ENCODE results near the gene ZC3H12A. TPM values are rescaled to one million over a fixed set of nuclear protein-coding genes. Genes with fewer than 3 reads are reported as not detected.

Gene ZC3H12A
- total RNA-seq, 1 experiment from 2014 or later, result 8.6 TPM

GRCh38 chr1:37455516-37455915 is 18.9 kb upstream of the ZC3H12A start:
- DNase-seq (ENCODE audit: low read depth), result no peak

DNA sequence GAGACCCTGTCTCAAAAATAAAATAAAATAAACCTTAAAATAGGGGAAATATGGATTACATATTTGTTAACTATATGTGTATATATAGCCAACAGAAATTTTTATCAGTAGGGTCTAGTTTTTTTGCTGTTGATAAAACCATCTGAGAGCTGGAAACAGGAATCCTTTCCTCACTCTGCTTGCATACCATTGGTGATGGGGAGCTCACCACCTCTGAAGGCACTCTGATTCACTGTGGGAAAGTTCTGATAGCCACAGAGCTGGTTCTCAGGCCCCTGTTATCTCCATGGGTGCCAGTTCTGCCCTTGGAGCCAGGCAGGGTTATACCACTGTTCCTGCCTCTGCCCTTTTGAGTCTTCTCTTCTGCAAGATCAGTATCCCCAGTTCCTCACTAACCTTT is 17.8 kb upstream of the ZC3H12A start:
- DNase-seq (ENCODE audit: low read depth), result no peak

GRCh38 chr1:37458551-37458950 is 15.8 kb upstream of the ZC3H12A start:
- no peak for DNase-seq (ENCODE audit: low read depth)

DNA sequence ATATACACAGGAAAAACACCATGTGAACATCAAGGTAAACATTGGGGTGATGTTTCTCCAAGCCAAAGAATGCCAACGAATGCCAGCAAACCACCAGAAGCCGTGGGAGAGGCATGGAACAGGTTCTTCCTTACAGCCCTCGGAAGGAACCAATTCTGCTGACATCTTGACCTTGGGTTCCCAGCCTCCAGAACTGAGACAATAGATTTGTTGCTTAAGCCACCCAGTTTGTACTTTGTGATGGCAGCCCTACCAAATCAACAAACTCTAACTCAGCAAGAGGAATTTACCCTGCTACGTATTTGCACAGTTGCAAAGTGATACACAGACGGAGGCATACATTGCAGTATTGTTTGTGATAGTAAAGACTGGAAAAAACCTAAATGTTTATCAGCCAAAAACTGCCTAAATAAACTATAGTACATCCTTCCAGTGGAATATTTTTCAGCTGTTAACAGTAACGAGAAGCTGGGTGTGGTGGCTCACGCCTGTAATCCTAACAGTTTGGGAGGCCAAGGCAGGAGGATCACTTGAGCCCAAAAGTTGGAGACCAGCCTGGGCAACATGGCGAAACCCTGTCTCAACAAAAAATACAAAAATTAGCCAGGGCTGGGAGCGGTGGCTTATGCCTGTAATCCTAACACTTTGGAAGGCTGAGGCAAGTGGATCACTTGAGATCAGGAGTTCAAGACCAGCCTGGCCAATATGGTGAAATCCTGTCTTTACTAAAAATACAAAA is 12.5 kb upstream of the ZC3H12A start:
- no peak for DNase-seq (ENCODE audit: low read depth)

DNA sequence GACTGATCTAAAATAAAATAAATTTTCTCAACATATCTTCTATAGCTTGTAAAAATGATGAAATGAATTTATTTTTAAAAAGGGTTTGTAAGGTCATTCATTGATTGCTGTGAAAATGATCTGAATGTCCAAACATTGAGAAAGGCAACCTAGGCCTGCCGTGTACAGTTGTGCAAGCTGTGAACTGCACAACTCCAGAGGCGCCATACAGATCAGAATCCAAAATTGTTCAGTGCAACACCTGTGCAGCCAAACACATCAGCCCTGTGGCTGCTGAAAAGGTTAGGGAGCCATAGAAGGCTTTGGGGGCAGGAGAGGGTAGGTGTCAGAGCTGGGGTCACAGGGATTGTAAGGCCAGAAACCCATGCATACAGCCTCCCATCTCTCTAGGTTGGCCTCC is 9.9 kb upstream of the ZC3H12A start:
- no peak for DNase-seq (ENCODE audit: low read depth)

DNA sequence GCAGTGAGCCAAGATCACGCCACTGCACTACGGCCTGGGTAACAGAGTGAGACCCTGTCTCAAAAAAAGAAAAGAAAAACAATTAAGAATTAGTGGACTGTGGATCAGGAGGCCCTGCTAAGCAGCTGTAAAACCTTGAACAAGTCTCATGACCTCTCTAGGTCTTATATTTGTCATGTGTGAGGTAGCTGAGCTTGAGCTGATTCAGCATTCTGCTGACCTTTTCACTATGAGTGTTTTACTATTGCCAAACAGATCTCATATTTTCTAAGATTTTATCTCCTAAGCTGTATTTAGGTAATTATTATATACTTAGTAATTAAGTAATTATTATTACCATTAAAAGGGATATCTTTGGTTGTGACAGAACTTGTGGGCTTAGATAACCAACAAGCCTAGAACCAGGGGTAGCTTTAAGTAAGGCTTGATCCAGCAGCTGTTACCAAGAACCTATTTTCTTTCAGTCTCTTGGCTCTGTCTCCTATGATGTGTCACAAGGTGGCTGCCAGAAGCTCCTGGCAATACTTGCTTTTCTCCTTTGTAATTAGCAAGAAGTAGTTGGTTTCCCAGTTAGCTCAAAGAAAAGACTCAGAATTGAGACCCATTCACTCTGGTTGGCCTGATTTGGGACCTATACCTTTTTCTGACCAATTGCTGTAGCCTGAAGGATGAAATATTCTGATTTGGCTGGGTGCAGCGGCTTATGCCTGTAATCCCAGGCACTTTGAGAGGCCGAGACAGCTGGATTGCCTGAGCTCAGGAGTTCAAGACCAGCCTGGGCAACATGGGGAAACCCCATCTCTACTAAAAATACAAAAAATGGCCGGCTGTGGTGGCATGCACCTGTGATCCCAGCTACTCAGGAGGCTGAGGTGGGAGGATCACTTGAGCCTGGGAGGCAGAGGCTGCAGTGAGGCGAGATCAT is 8.5 kb upstream of the ZC3H12A start:
- DNase-seq (ENCODE audit: low read depth), result no peak

DNA sequence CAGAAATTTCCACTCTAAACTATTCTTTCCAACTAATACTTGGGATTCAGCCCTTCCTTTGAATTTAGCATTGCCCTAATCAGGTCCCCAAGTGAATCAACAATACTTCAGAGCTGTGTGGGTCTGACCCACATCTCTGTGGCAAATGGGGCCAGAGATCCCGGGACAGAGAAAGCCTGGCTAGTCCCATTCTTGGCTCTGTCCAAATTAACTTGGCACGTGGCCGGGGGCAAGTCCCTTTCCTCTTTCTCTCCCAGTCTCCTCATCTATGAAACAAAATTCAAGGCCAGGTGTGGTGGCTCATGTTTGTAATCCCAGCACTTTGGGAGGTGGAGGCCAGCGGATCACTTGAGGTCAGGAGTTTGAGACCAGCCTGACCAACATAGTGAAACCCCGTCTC is 6.3 kb upstream of the ZC3H12A start:
- DNase-seq (ENCODE audit: low read depth), result no peak

GRCh38 chr1:37469386-37469785 is 5.0 kb upstream of the ZC3H12A start:
- no peak for DNase-seq (ENCODE audit: low read depth)

DNA sequence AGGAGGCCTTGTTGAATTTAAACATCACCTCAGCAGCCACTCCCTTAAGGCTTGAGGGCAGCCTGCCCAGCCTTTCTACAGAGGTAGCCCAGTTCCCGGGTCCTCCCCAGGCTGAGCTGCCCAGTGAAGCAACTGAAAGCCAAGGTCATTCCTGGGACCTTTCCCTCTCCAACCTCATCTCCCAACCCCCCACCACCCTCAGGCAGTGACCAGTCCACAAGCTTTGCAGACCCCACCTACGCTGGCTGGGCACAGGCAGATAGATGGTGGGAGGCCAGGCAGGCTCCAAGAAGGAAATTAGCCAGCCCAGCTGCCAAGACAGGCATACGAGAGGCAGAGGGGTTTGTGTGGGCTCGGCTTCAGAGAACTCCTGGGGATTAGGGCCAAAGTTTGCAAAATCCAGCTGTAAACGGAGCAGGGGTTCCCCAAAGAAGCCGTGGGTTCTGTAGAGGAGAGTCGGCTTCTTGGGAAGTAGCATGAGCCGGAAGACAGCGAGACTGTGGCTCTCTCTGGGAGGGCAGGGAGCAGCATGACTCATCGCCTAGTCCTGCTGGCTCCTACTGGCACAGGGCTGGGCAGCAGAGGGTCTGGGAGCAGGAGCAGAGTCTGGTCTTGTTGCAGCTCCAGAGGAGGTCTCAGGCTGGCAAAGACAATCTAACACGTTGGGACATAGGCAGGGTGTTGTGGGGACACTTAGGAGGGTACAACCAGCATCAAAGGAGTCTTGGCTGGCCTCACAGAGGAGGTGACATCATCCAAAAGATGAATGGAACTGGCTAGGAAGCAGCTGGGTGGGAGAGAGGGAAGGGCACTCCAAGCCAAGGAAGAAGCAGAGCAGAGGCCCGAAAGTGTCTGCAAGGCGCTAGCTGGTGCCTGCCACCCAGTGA is 2.8 kb upstream of the ZC3H12A start:
- peak; percentile 95 for DNase-seq (ENCODE audit: low read depth)

GRCh38 chr1:37472281-37472680 is 2.1 kb upstream of the ZC3H12A start:
- DNase-seq (ENCODE audit: low read depth), result peak; percentile 61

DNA sequence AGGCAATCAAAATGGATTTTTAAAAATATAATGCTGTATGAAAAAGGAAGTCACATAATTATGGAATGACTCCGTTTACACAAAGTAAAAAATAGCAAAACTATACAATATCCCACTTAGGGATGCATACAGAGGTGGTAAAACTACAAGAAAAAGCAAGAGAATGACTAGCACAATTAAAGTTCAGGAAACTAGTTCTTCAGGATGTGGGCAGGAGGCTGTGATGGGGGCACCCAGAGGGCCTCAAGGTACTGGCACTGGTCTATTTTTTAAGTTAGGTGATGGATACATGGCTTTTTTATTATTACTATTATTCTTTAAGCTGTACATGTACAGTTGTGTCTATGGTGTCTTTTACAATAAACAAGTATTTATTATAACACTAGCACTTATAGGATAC is 1.4 kb upstream of the ZC3H12A start:
- no peak for DNase-seq (ENCODE audit: low read depth)

DNA sequence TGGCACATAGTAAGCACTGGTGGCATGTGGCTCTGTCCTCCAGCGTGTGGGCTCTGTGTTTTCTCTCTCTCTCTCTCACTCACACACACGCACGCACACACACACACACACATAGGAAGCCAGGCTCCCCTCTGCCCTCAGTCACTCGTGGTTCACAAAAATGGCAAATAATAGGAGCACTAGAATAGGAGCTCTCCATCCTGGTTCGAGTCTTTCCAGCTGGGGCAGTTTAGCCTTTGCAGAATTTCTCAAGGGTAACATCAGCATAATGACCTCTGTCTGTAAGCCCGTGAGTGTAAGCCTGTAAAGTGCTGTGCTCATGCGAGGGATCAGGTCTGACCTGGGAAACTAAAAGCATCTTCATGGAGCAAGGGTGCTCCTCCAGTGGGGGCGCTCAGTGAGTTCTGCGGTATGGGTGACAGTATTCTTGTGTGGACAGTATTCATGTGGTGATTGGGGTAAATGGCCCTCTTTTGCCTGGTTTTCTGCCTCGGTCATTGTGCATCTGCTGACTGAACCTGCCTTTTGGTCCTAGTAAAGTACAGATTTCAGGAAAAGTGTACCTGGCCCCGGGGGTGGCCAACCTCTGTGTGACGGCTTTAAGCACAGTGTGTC is 842 bp upstream of the ZC3H12A start:
- no peak for DNase-seq (ENCODE audit: low read depth)

DNA sequence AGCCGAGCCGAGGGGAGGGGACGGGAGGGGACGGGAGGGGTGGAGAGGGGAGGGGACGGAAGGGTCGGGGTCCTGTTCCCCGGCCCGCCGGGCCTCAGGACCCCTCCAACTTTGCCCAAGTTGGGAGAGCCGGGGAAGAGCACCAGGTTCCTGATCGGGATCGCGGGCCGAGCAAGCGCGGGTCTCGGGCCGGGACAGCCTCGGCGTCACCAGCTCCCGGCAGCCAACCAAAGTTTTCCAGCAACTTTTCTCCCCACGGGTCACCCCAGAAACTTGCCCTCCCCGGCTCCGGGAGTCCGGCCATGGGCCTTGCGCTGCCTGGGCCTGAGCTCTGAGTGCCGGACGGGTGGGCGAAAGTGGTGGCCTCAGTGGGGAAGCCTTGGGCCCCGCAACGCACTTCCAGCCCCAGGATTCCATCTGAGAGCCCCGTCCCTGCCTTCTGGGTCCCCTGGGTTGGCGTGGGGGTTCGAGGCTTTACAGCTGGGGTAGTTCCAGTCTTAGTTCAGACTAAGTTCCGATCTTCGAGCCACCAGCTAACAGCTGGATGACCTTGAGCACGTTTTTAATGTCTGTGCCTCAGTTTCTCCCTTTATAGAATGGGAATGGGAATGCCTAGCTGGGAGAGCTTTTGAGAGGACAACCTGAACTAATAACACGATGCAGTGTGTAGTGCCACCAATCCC is 458 bp downstream of the ZC3H12A start:
- DNase-seq (ENCODE audit: low read depth), result peak; percentile 52

DNA sequence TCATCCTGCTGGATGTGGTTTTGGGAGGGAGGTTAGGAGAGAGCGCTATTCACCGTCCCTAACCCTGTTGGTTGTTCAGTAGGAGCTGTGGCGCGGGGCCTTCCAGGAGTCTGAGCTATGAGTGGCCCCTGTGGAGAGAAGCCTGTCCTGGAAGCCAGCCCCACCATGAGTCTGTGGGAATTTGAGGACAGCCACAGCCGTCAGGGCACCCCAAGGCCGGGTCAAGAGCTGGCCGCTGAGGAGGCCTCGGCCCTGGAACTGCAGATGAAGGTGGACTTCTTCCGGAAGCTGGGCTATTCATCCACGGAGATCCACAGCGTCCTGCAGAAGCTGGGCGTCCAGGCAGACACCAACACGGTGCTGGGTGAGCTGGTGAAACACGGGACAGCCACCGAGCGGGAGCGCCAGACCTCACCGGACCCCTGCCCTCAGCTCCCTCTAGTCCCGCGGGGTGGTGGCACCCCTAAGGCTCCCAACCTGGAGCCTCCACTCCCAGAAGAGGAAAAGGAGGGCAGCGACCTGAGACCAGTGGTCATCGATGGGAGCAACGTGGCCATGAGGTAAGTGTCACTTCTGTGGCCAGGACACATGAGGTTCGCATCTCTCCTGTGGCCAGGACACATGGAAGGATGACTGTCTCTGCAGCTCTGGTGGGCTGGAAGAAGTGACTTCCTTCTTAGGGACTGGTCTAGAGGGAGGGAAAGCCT is 1.2 kb downstream of the ZC3H12A start:
- DNase-seq (ENCODE audit: low read depth), result peak; percentile 51

DNA sequence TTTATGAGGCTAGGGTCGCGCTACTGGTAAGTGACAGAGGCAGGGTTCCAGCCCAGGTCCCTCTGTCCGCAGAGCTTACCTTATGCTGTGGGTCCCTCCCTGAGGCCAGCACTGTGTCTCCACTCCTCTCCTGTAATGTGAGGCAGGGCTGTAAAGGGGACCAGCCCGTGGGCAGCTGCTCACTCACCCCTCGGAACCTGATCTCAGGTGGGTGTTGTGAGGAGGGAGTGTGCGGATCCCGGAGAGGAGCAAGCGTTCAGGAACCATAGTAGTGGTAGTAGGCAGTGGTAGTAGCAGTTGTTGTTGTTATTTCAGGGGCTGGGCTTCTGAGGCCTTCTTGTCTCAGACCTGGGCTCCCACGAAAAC is 1.7 kb downstream of the ZC3H12A start:
- DNase-seq (ENCODE audit: low read depth), result no peak

- DNase-seq (ENCODE audit: low read depth), result peak; percentile 96
Observed at GRCh38 chr1:37476460-37477197, 2.2 kb downstream of the ZC3H12A start.

GRCh38 chr1:37477198-37477931 is 3.0 kb downstream of the ZC3H12A start:
- peak; percentile 85 for DNase-seq (ENCODE audit: low read depth)

- no peak for DNase-seq (ENCODE audit: low read depth)
Observed at GRCh38 chr1:37477946-37478345, 3.6 kb downstream of the ZC3H12A start.

GRCh38 chr1:37478451-37478881 is 4.1 kb downstream of the ZC3H12A start:
- peak; percentile 77 for DNase-seq (ENCODE audit: low read depth)

Data from M059J (cell line).